Hematopoietic multipotent progenitor cell treated with erythropoietin and hydrocortisone succinate and interleukin-3 and kit ligand, for 8 days (in vitro differentiated cells): ENCODE data around the gene JAK2.
"Not testable (repeated sequence)": the region's sequence is repeated elsewhere in the genome, so short reads cannot be mapped to it uniquely, and the experiment has no call there.

Experiments used
- DNase-seq: peaks from one replicate; pipeline ENCODE4 v3.0.0-alpha.2; 2015

JAK2 gene

DNA sequence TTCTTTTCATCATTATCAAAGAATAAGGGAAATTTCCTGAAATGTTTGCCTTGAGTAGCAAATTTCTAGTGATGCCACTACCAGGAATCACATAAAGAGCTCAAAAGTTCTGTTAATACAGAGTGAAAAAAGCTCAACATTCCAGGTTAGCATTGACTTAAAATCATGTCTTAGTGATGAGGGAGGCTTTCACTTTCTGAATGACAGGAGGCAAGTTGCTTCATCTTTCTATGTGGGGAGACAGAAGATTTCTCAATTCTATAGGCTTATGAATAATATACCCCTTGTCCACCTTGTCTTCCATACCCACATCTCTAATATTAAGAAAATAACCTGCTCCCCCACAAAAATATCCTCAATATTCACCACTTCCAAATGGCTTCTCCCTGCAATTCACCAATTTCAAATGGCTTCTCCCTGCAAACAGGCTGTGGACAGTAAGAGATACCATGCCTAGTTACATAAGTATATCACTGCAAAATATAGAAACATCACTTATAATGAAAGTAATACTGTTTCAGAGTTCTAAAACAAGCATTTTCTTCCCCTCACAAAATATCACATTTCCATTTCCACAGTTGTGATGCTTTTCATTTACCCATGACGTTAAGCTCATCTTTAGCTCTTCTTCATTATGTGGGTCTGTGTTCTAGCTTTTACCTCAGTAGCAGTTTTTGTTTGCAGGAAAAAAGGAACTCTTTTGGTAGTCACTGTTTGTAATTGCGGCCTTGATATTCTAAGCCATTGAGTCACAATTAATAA lies 2.2 kb upstream of the JAK2 start:
- DNase-seq = no peak

DNA sequence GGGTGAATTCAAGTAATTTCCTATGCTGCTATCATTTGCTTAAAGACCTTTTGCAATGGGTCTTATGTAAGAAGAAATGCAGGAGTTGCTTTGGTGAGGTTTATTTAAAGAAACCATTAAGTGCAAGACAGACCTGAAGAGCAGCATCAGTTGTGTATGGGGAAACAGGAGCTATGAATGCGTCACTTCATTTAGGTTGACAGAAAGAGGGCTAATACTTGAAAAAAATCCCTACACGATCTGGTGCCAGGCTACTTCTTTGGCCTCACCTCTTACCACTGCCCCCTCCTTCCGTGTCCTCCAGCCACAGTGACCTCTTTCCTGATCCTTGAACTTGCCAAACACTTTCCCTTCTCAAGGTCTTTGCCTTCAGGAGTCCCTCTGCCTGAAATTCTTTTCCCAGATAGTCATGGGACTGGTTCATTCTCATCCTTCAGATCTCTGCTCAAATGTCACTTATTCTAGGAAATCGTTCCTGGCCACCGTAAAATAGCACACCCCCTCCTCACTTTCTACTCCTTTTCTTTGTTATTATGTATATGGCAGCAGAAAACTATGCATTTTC lies 1.4 kb upstream of the JAK2 start:
- DNase-seq = peak; percentile 21

DNA sequence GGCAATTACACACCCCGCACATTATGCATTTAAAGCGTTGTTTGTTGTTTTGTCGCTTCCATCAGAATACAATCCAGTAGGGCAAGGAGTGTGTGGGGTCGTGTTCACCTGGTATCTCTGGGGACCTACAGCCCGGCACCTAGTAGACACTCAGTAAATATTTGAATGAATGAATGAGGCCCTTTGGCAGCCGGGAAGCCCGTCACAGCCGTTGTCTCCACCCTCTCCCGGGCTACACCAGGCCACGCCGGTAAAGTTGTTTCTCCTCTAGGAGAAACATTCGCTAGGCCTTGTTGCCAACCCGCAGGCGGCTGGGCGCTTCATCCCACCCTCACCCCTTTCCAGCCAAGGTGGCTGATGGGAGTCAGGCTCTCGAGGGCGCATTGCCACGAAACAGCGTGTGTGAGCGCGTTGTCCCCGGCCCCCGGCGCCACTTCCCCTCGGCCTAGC lies 876 bp upstream of the JAK2 start:
- no peak for DNase-seq

DNA sequence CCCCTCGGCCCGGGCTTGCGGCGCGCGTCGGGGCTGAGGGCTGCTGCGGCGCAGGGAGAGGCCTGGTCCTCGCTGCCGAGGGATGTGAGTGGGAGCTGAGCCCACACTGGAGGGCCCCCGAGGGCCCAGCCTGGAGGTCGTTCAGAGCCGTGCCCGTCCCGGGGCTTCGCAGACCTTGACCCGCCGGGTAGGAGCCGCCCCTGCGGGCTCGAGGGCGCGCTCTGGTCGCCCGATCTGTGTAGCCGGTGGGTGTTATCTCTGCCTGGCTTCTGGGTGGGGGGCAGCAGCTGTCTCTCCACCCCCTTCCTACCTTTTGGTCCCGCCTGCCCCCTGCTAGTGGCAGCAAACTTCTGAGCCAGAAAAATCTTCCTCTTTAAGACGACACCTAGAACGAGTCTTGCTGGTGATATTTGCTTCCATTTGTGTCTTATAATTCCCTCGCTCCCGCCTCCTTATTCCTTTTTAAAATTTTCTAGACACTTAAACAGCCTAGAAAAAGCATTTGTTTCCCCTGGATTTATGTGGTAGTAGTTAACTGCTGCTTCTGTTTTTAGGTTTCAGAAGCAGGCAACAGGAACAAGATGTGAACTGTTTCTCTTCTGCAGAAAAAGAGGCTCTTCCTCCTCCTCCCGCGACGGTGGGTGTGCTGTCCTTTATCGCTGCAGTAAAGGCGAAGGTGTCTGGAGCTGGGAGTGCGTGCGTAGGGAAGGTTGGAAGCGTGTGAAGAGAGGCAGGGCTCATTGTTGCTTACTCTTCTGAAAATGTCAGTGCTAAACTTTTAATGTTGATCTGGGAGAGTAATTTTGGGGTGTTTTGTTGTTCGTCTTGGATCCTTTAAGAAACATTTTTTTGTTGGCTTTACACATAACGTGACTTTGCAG lies 554 bp downstream of the JAK2 start:
- DNase-seq = peak; percentile 83

DNA sequence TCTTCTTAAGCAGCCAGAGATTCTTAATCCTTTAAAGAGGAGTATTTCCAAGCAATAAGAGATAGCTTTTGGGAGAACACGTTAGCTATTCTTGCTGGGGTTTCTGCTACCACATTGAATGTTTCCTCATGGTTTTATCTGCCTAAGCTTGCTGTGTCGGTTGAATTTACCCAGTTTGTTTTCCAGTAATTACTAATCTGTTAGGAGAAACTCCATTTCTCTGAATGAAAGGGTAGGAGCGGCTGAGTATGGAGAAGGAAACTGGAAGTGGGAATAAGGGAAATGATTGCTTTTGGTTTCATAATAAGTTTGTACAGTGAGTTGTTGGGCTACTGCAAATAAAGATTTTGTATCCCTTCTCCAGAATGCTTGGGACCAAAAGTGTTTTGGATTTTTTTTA lies 1.2 kb downstream of the JAK2 start:
- peak; percentile 56 for DNase-seq

DNA sequence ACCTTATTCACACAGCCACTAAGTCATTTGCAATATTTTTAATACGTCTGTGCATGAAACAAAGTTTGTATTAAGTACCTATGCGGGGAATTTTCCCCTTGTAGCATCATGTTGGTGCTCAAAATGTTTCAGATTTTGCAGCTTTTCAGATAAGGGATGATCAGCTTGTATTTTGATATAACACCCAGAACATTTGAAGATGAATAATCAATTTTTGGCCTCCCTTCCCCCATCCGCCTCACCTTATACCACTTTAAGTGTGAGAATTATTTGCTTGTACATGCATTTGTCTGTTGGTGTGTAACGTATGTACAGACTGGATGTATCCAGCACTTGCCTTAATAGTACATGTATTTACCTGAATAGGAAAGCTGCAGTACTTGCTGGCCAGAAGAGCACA lies 1.7 kb downstream of the JAK2 start:
- peak; percentile 36 for DNase-seq

DNA sequence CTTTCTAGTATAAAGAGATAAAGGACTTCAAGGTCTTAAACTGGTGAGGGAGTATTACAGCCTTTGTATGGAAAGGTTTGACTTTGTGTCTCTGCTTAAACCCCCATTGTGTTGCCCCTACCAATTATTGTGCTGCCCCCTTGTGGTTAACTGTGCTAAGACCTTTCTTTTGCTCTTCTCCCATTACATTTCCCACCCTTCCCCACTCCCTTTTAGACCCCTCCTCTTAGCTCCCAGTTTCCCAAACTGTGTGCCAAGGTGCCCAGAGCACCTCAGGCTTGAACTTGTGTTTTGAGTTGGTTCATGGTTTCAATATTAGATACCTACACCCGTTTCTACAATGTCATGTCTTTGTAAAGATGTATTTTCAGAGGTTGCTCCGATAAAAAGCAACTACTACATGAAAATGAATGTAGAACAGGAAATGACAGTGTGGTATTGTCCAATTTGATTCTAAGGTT lies 2.9 kb downstream of the JAK2 start:
- peak; percentile 89 for DNase-seq

DNA sequence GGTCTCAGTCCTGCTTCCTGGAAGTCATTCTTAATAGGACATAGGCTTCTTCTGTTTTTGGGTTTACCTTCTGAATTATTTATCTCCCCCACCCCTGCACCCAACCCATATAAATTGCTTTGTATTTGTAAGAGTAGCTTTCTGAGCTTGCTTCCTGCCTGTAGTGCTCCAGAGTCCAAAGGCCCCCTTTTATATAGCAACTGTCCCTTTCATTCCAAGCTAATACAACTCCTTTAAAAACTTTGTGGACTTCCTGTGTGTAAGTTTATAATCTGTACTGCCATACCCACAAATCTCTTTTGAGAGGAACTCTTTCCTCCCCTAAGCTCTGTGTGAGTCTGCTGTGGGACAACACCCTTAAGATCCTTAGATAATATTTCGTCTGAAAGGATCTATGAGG lies 7.8 kb downstream of the JAK2 start:
- no peak for DNase-seq

- DNase-seq = peak; percentile 18
Measured at GRCh38 chr9:4994166-4994890, 9.3 kb downstream of the JAK2 start.

- no peak for DNase-seq
Measured at GRCh38 chr9:4997196-4997595, 12.1 kb downstream of the JAK2 start.

DNA sequence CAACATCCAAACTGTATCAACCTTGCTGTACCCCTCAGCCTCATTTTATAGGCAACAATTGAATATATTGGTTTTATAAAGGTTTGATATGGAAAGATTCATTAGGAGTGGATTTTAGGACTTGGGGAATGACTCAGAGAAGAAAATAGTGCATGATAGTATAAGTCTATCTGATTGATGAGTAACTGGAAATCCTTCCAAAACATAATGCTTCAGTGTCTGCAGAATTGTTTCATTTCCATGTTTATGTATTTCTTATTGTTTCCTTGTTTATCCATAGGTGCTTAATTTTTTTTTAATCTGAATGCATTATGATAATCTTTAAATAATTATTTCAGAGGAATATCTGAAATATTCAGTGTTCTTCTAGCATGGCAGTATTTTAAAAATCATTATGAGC lies 12.6 kb downstream of the JAK2 start:
- no peak for DNase-seq

- no peak for DNase-seq
Measured at GRCh38 chr9:5002811-5003210, 17.7 kb downstream of the JAK2 start.

GRCh38 chr9:5004481-5004880 lies 19.4 kb downstream of the JAK2 start:
- no peak for DNase-seq

- DNase-seq = no peak
Measured at GRCh38 chr9:5008202-5008601, 23.1 kb downstream of the JAK2 start.

GRCh38 chr9:5013374-5013773 lies 28.3 kb downstream of the JAK2 start:
- no peak for DNase-seq

DNA sequence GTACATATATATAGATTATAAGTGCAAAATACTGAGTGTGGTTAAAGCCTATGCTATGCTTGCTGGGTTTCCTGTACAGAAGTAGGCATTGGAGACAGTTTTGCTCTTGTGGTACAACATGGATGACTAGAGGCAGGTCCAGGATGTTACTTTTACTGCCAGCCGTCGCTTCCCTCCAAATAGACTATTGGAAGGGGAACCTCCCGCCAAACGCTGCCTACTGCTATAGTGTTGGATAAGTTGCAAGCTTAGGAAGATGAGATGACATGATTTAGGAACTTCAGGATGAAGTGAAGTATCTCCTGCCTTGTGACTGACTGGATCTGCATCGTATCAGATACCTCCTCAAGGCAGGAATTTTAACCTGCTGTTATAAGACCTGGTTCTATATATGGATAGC lies 30.9 kb downstream of the JAK2 start:
- DNase-seq = no peak

- no peak for DNase-seq
Measured at GRCh38 chr9:5025416-5025815, 40.3 kb downstream of the JAK2 start.

DNA sequence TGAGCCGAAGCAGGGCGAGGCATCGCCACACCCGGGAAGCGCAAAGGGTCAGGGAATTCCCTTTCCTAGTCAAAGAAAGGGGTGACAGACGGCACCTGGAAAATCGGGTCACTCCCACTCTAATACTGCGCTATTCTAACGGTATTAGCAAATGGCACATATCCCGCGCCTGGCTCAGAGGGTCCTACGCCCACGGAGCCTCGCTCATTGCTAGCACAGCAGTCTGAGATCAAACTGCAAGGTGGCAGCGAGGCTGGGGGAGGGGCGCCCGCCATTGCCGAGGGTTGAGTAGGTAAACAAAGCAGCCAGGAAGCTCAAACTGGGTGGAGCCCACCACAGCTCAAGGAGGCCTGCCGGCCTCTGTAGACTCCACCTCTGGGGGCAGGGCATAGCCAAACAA lies 46.9 kb downstream of the JAK2 start:
- not testable (repeated sequence) for DNase-seq

DNA sequence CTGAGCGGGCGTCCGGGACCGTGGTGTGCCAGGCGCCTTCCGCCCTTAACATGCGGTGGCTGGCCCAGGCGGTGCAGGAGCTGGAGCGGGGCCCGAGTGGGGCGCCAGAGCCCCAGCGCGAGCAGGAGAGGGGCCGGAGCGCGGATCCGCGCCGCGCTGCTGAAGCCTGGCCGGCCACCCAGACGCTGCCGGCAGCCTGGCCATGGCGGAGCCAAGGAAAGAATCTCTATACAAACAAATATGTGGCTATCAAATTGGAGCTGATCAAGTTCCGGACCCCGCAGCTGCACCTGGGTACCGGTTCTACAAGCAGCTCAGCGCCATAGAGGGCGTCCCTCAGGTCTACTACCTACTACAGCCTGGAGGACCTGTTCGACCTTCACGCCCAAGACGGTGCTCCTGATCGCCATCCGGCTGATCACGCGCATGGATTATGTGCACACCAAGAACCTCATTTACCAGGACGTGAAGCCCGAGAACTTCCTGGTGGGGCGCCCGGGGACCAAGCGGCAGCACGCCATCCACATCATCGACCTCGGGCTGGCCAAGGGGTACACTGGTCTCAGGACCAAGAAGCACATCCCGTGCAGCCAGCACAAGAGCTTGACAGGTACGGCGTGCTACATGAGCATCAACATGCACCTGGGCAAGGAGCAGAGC lies 55.8 kb downstream of the JAK2 start:
- no peak for DNase-seq

GRCh38 chr9:5041390-5042115 lies 56.5 kb downstream of the JAK2 start:
- no peak for DNase-seq

DNA sequence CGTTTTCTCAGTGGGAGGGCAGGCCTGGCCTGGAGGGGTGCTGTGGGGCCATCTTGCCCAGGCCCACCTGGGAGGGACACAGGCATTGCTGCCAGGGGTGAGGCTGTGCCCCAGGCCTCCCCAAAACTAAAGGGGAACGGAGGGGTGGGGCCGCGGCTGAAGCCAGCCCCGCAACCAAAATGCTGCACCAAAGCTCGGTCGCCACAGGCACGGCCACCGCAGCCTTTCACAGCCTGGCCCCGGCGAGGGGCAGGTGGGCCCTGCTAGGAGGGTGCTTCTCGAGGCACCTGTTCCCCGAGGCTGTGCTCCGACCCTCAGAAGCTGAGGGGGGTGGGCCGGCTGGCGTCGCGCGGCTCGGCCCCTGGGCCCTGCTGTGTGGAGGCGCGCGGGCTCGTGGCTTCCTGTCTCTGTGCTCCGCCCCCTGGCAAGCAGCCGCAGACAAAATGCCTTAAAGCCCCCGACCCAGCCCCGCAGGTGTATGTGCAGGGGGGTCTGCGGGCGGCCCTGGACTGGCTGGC lies 57.6 kb downstream of the JAK2 start:
- DNase-seq = no peak

DNA sequence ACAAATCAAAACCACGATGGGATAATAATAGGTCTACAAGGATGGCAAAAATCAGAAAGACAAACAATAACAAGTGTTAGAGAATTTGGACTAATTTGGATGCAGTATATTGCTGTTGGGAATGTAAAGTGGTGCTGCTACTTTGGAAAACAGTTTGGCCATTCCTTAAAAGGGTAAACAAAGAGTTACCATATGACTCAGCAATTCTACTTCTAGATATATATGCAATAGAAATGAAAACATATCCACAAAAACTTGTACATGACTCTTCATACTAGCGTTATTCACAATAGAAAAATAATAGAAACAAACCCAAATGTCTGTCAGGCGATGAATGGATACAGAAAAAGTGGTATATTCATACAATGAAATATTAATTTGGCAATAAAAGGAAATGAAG lies 58.3 kb downstream of the JAK2 start:
- no peak for DNase-seq
